Stimulated activated CD8-positive, alpha-beta memory T cell treated with anti-CD3 and anti-CD28 coated beads, Interleukin-4, amount 100 ng/mL, for 24 hours (primary cell): ENCODE measurements around the gene MACROD1.

Source experiments
- DNase-seq: peaks from one replicate; pipeline ENCODE4 v3.0.0-alpha.2; 2020; ENCODE audit warnings: low read depth

The MACROD1 gene

GRCh38 chr11:64035081-64035524 lies 130.8 kb downstream of the MACROD1 start:
- DNase-seq: no peak

GRCh38 chr11:64034411-64034811 lies 131.5 kb downstream of the MACROD1 start:
- DNase-seq: no peak

GRCh38 chr11:64032050-64032449 lies 133.9 kb downstream of the MACROD1 start:
- no peak for DNase-seq

- no peak for DNase-seq
Measured at GRCh38 chr11:64031001-64031400, 134.9 kb downstream of the MACROD1 start.

- no peak for DNase-seq
Measured at GRCh38 chr11:64029773-64030172, 136.1 kb downstream of the MACROD1 start.

GRCh38 chr11:64028398-64029115 lies 137.4 kb downstream of the MACROD1 start:
- DNase-seq: no peak

GRCh38 chr11:64027651-64028397 lies 138.1 kb downstream of the MACROD1 start:
- no peak for DNase-seq

GRCh38 chr11:64026575-64027205 lies 139.2 kb downstream of the MACROD1 start:
- no peak for DNase-seq

- DNase-seq: no peak
Measured at GRCh38 chr11:64025205-64025604, 140.7 kb downstream of the MACROD1 start.

GRCh38 chr11:64023712-64024710 lies 141.9 kb downstream of the MACROD1 start:
- DNase-seq: no peak

- DNase-seq: no peak
Measured at GRCh38 chr11:64022125-64022784, 143.7 kb downstream of the MACROD1 start.

GRCh38 chr11:64021757-64022093 lies 144.2 kb downstream of the MACROD1 start:
- DNase-seq: no peak

GRCh38 chr11:64020976-64021756 lies 144.7 kb downstream of the MACROD1 start:
- DNase-seq: no peak

- no peak for DNase-seq
Measured at GRCh38 chr11:64019106-64020037, 146.5 kb downstream of the MACROD1 start.

GRCh38 chr11:64018310-64018709 lies 147.6 kb downstream of the MACROD1 start:
- DNase-seq: no peak

- no peak for DNase-seq
Measured at GRCh38 chr11:64017945-64018224, 148.0 kb downstream of the MACROD1 start.

- no peak for DNase-seq
Measured at GRCh38 chr11:64015935-64016845, 149.7 kb downstream of the MACROD1 start.

GRCh38 chr11:64015510-64015909 lies 150.4 kb downstream of the MACROD1 start:
- no peak for DNase-seq

- DNase-seq: no peak
Measured at GRCh38 chr11:64014356-64014755, 151.6 kb downstream of the MACROD1 start.
